Transverse colon (tissue), 3 donors: ENCODE measurements around the gene RHOBTB1.

ENCODE experiments used
- CTCF ChIP-seq, 5 experiments: fragments of 200-600 bp in 3 of 5; fragments of 450-650 bp in 2 of 5; sonication (generic) in 3 of 5; IDR thresholded peaks; 1 replicate in 2 of 5; 2 replicates in 3 of 5; pipeline ENCODE4 v1.5.1; 2016 to 2017; ENCODE audit warnings: antibody characterized with exemption in 5 of 5, inconsistent platforms in 3 of 5, mild to moderate bottlenecking in 2 of 5, moderate library complexity in 1 of 5
- POLR2A ChIP-seq: fragments of 450-650 bp; IDR thresholded peaks from one replicate; pipeline ENCODE4 v1.6.1; 2016; ENCODE audit warnings: antibody characterized with exemption, mild to moderate bottlenecking, moderate library complexity

- TF ChIP-seq CTCF (IDR thresholded peaks at IDR 0.05) (no peak), POLR2A (no peak)
These were observed 35.7 kb upstream of the RHOBTB1 start for GRCh38 chr10:60979667-60980104.
